NB4 (cell line): ENCODE measurements around the gene SESN1.

Experiments used
- TF ChIP-seq, protein P1 (sequence below): IDR thresholded peaks from one replicate; pipeline ENCODE4 v1.5.1; 2012; ENCODE audit warnings: low read depth, low read length
- TF ChIP-seq, protein P2 (sequence below): IDR thresholded peaks from 2 replicates; pipeline ENCODE4 v1.6.1; 2011; ENCODE audit warnings: low read depth, low read length

DNA sequence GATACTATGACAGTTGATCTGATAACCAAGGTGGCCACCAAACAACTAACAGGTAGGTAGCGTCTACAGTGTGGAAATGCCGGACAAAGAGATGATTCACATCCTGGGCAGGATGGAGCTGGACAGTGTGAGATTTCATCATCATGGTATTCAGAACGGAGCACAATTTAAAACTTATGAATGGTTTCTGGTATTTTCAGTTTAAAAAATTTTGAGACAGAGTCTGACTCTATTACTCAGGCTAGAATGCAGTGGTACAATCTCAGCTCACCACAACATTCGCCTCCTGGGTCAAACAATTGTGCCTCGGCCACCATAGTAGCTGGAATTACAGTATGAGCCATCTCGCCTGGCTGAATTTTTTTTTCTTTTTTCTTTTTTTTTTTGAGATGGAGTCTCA, 44.5 kb upstream of the SESN1 start:
- TF ChIP-seq, protein P1, sequence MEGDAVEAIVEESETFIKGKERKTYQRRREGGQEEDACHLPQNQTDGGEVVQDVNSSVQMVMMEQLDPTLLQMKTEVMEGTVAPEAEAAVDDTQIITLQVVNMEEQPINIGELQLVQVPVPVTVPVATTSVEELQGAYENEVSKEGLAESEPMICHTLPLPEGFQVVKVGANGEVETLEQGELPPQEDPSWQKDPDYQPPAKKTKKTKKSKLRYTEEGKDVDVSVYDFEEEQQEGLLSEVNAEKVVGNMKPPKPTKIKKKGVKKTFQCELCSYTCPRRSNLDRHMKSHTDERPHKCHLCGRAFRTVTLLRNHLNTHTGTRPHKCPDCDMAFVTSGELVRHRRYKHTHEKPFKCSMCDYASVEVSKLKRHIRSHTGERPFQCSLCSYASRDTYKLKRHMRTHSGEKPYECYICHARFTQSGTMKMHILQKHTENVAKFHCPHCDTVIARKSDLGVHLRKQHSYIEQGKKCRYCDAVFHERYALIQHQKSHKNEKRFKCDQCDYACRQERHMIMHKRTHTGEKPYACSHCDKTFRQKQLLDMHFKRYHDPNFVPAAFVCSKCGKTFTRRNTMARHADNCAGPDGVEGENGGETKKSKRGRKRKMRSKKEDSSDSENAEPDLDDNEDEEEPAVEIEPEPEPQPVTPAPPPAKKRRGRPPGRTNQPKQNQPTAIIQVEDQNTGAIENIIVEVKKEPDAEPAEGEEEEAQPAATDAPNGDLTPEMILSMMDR: no peak
- TF ChIP-seq, protein P2, sequence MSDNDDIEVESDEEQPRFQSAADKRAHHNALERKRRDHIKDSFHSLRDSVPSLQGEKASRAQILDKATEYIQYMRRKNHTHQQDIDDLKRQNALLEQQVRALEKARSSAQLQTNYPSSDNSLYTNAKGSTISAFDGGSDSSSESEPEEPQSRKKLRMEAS: no peak
